Measurements from ENCODE around the gene JUP.

GRCh38 chr17:41814195-41814594 lies 27.7 kb upstream of the JUP start:
- TF ChIP-seq CTCF (IDR thresholded peaks at IDR 0.05) (no peak), POLR2AphosphoS5 (IDR thresholded peaks at IDR 0.05) (no peak), POLR2A (IDR thresholded peaks at IDR 0.05) (no peak)

Data from stomach (tissue), 4 donors.